Measurements from ENCODE around the gene HCRT. TPM values are rescaled to one million over a fixed set of nuclear protein-coding genes. Genes with fewer than 3 reads are reported as not detected.
"Not testable (repeated sequence)": the region's sequence is repeated elsewhere in the genome, so short reads cannot be mapped to it uniquely, and the experiment has no call there.

Gene HCRT
- total and polyA plus RNA-seq, 2 donors, result not detected

DNA sequence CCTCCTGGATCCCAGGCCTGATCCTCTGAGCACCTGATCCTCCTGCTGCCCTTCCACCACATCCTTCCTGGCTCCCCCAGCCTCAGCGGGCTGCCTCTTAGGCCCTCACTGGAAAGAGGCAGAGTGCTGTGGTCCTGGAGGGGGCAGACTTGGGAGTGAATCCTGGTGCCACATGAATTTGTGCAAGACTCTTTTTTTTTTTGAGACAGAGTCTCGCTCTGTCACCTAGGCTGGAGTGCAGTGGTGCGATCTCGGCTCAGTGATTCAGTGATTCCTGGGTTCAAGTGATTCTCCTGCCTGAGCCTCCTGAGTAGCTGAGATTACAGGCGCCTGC, 6.0 kb upstream of the HCRT start:
- Histone ChIP-seq H3K4me1 (ENCODE audit: insufficient read depth) (peaks cover 2% of the 10 kb centered on the region), H3K27ac (ENCODE audit: low read depth) (no peak overlapping the region), H3K36me3 (ENCODE audit: insufficient read depth) (no peaks in the 10 kb centered on the region), H3K4me3 (ENCODE audit: low read depth, low read length) (no peak overlapping the region)
- WGBS, result 93% methylated on average over 5 of the region's 5 CpGs
- no peak for DNase-seq (ENCODE audit: extremely low spot score)

- no peaks in the 10 kb centered on the region for H3K36me3 ChIP-seq (ENCODE audit: insufficient read depth)
- DNase-seq (ENCODE audit: extremely low spot score), result no peak
- peaks cover 2% of the 10 kb centered on the region for H3K4me1 ChIP-seq (ENCODE audit: insufficient read depth)
- H3K4me3 ChIP-seq (ENCODE audit: low read depth, low read length), result no peak overlapping the region
- H3K27ac ChIP-seq (ENCODE audit: low read depth), result no peak overlapping the region
- 85% methylated on average over 17 of the region's 17 CpGs for WGBS
Measured at GRCh38 chr17:42190491-42191274, 5.4 kb upstream of the HCRT start.

DNA sequence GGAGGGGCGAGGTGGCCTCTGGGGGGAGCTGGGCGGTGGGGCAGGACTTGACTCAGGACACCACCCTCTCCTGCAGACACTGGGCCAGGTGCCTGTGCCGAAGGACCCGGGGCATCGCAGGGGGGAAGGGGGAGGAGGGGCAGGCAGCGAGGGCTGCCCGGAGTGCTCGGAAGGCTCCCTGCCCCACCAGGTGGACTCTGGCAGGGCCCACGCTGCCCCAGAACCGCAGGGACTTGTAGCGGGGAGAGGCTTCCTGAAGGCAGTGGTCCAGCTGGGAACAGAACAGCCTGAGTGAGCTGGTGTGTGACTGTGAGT, 4.4 kb upstream of the HCRT start:
- H3K4me1 ChIP-seq (ENCODE audit: insufficient read depth), result peaks cover 2% of the 10 kb centered on the region
- H3K4me3 ChIP-seq (ENCODE audit: low read depth, low read length), result no peak overlapping the region
- no peak for DNase-seq (ENCODE audit: extremely low spot score)
- WGBS, result 80% methylated on average over 11 of the region's 11 CpGs
- H3K36me3 ChIP-seq (ENCODE audit: insufficient read depth), result no peaks in the 10 kb centered on the region
- no peak overlapping the region for H3K27ac ChIP-seq (ENCODE audit: low read depth)

DNA sequence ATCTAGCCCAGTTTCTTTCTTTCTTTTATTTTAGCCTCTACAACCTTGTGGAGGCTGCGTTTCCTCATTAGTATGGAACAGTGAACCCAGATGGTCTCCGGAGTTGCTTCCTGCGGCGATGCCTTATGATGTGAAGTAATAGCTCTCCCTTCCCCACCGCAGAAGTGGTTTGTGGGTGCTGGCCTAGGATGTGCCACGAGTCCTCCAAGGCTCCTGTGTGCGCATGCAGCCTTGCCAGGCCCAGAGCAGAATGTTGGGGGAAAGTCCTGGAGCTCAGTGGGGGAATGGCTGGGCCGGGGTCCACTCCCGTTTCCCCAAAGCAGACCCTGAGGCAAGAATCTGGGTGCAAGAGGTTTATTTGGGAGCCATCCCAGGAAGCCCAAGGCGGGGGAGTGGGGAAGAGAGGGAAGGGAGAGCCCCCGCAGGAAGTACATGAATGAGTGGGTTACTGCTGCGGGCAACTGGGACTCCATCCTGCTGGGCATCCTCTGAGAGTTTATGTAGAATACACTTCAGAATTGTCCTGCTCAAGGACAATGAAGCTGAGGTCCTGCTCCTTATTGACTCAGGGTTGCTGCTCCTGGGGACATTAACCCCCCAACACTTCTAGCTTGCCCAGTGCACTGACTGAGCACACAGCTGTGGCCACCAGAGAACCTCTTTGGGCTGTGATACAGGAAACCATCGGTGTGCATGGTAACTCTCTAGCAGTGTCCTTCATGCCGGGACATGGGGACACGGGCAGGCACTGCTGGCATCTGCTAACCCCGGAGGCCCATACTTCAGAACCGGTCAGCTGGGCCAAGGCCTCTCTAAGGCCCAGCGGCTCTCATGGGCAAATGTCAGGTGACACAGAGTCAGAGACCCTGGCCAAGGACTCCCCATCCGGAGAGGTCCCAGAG, 3.7 kb upstream of the HCRT start:
- no peak for DNase-seq (ENCODE audit: extremely low spot score)
- H3K27ac ChIP-seq (ENCODE audit: low read depth), result no peak overlapping the region
- 82% methylated on average over 19 of the region's 19 CpGs for WGBS
- no peak overlapping the region for H3K4me3 ChIP-seq (ENCODE audit: low read depth, low read length)
- no peaks in the 10 kb centered on the region for H3K36me3 ChIP-seq (ENCODE audit: insufficient read depth)
- no peaks in the 10 kb centered on the region for H3K4me1 ChIP-seq (ENCODE audit: insufficient read depth)

DNA sequence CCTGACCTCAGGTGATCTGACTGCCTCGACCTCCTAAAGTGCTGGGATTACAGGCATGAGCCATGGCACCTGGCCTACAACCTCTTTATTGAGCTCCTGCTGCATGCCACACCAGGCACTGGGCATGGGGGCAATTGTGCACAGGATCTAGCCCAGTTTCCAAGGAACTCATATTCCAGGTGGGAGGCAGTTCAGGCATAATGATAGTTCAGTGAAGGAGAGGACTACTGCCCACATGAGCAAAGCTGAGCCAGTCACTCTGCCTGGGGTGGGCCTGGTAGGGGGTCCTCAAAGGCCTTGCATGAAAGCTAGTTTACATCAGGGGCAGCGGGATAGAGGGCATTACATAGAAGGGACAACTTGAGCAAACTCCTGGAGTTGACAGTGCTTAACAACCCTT, 2.6 kb upstream of the HCRT start:
- 80% methylated on average over 2 of the region's 2 CpGs for WGBS
- no peak overlapping the region for H3K27ac ChIP-seq (ENCODE audit: low read depth)
- H3K36me3 ChIP-seq (ENCODE audit: insufficient read depth), result no peaks in the 10 kb centered on the region
- no peak for DNase-seq (ENCODE audit: extremely low spot score)
- H3K4me3 ChIP-seq (ENCODE audit: low read depth, low read length), result no peak overlapping the region
- H3K4me1 ChIP-seq (ENCODE audit: insufficient read depth), result no peaks in the 10 kb centered on the region

DNA sequence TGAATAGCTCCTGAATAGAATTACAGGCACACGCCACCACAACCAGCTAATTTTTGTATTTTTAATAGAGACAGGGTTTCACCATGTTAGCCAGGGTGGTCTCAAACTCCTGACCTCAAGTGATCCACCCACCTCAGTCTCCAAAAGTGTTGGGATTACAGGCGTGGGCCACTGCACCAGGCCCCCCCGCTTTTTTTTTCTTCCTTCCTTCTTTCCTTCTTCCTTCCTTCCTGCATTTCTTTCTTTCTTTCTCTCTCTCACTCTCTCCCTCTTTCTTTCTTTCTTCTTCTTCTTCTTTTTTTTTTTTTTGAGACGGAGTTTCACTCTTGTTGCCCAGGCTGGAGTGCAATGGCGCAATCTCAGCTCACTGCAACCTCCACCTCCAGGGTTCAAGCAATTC, 939 bp upstream of the HCRT start:
- not testable (repeated sequence) for H3K27ac ChIP-seq (ENCODE audit: low read depth); DNase-seq (ENCODE audit: extremely low spot score); H3K4me3 ChIP-seq (ENCODE audit: low read depth, low read length); H3K36me3 ChIP-seq (ENCODE audit: insufficient read depth); H3K4me1 ChIP-seq (ENCODE audit: insufficient read depth)
- WGBS, result 85% methylated on average over 5 of the region's 5 CpGs

- Histone ChIP-seq H3K36me3 (ENCODE audit: insufficient read depth) (no peaks in the 10 kb centered on the region), H3K27ac (ENCODE audit: low read depth) (no peak overlapping the region), H3K4me3 (ENCODE audit: low read depth, low read length) (no peak overlapping the region), H3K4me1 (ENCODE audit: insufficient read depth) (no peaks in the 10 kb centered on the region)
- no peak for DNase-seq (ENCODE audit: extremely low spot score)
- 52% methylated on average over 7 of the region's 7 CpGs for WGBS
Measured at GRCh38 chr17:42185621-42185930, 324 bp upstream of the HCRT start.

DNA sequence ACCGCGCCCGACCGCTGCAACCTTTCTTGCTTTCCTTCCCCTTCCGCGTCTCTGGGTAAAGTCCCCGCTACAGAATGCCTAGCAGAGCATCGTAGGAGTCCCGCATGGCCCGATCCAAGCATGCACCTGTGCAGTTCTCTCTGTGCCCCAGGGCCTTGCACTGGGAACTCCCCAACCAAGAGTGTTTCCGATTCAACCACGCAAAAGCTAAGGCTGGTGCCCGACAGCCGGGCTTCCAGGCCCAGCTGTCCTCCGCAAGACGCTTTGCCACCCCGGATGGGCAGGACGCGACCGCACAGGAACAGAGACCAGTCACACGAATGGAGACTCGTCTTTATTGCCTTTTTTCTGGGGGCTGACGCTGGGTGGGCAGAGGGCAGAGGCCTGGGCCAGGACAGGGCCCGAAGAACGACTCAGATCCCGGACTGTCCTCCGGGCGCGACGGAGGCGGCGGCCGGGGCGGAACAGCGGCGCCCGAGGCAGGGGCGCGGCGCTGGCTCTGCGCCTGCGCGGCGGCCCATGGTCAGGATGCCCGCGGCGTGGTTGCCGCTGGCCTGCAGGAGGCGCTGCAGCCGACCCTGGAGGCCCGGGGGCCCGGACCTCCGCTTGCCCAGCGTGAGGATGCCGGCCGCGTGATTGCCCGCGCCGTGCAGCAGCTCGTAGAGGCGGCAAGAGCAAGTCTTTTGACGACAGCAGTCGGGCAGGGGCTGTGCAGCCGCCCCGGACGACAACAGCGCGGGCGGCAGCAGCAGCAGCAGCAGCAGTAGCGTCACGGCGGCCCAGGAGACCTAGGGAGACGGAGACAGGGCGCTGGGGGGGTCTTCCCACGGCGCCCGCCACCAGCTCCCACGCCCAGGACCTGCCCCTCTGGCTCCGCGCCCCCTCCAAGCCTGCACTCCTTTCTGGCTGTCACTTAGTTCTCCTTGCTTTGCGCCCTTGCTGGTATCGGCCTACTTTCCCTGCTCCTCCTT, 1.2 kb downstream of the HCRT start:
- H3K27ac ChIP-seq (ENCODE audit: low read depth), result no peak overlapping the region
- H3K36me3 ChIP-seq (ENCODE audit: insufficient read depth), result no peaks in the 10 kb centered on the region
- no peaks in the 10 kb centered on the region for H3K4me1 ChIP-seq (ENCODE audit: insufficient read depth)
- peak overlapping the region; percentile 38 for H3K4me3 ChIP-seq (ENCODE audit: low read depth, low read length)
- DNase-seq (ENCODE audit: extremely low spot score), result no peak
- WGBS, result 4% methylated on average over 83 of the region's 83 CpGs

DNA sequence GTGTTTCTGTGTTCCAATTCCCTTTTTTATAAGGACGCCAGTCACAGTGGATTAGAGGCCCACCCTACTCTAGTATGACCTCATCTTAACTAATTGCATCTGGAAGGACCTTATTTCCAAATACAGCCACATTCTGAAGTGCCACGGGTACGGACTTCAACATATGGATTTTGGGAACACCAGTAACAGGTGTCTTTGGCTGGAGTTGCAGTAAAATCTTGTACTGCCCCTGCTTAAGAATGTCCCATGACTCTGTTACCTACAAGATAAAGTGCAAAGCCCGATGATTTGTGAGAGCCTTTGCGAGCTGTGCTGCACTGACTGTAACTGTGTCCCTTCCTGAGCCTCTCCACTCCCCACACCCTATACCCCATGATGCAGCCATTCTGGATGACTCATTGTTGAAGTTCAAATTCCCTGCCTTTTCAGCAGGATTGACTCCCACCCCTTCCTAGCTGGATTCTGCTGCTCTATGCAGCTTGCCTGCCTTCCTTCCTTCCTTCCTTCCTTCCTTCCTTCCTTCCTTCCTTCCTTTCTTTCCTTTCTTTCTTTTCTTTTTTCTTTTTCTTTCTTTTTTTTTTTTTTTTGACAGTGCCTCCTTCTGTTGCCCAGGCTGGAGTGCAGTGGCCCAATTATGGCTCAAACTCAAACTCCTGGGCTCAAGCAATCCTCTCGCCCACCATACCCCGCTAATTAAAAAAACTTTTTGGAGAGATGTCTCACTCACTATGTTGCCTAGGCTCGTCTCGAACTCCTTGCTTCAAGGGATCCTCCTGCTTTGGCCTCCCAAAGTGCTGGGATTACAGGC, 2.1 kb downstream of the HCRT start:
- H3K36me3 ChIP-seq (ENCODE audit: insufficient read depth), result no peaks in the 10 kb centered on the region
- no peak overlapping the region for H3K27ac ChIP-seq (ENCODE audit: low read depth)
- DNase-seq (ENCODE audit: extremely low spot score), result no peak
- no peaks in the 10 kb centered on the region for H3K4me1 ChIP-seq (ENCODE audit: insufficient read depth)
- 77% methylated on average over 9 of the region's 9 CpGs for WGBS
- H3K4me3 ChIP-seq (ENCODE audit: low read depth, low read length), result peak overlapping the region; percentile 38

DNA sequence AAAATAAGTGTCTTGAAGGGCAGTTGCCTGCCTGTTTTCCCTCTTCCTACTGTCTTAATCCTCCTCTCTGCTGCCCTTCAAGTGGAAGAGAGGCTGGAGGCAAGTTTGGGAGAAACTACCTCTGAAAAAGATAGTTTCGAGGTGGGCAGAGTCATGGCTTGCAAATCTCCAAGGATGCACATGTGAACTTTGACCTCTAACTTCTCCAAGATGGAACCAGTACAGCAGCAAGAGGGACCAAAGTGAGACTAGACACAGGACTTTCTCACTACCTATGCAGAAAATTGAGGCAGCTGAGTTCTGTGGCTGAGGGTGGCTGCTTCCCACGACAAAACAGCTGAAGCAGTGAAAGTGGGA, 3.4 kb downstream of the HCRT start:
- no peaks in the 10 kb centered on the region for H3K36me3 ChIP-seq (ENCODE audit: insufficient read depth)
- DNase-seq (ENCODE audit: extremely low spot score), result no peak
- 80% methylated on average over 2 of the region's 2 CpGs for WGBS
- H3K4me1 ChIP-seq (ENCODE audit: insufficient read depth), result no peaks in the 10 kb centered on the region
- no peak overlapping the region for H3K4me3 ChIP-seq (ENCODE audit: low read depth, low read length)
- H3K27ac ChIP-seq (ENCODE audit: low read depth), result no peak overlapping the region

DNA sequence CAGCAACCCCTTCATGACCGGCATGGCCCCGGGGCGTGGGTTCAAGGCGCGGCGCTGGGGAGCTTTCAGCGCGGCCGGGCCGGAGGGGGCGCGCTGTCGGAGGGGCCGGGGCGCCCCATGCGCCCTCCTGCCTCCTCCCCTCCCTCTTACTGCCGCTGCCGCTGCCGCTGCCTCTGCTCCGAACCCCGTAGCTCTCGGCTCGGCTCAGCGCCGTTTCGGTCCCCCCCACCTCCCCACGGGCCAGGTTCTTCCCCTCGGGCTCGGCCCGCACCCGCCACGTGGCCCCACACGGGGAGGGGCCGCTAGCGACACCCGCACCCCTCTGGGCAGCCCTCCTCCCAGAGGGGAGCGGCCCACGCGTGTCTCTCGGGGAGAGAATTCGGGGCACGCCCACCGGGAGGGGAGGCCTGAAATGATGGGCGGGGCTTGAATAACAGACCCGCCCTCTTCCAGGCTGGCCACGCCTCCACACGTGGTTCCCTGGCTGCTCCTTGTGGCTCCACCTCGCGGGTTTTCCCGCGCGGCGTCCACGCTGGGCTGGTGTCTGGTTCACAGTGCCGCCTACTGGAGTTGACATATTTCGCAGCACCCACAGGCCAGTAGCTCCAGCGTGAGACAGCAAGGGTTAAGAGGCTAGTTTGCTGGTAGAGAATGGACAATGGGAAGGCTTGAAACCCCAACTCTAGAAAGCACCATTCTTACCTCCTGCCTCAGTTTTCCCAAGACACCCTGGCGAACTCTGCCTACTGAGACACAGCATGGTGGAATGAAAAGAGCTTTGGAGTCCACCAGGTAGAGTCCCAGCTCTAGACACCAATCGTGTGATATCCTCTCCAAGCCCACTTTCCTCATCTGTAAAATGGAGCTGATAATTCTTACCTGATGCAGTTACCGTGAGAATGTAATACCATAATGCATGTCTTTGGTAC, 4.1 kb downstream of the HCRT start, which contains the start of gene KCNH4:
Gene KCNH4 (minus strand): TSS at position 221 of the 929 bp plus-strand sequence. CDS start 197 bp downstream, at position 24.
- WGBS, result 4% methylated on average over 60 of the region's 60 CpGs
- no peak for DNase-seq (ENCODE audit: extremely low spot score)
- H3K4me3 ChIP-seq (ENCODE audit: low read depth, low read length), result peak within 1 kb of the TSS; percentile 31
- no peaks in the 10 kb centered on the region for H3K36me3 ChIP-seq (ENCODE audit: insufficient read depth)
- H3K4me1 ChIP-seq (ENCODE audit: insufficient read depth), result no peaks in the 10 kb centered on the region
- no peak within 1 kb of the TSS for H3K27ac ChIP-seq (ENCODE audit: low read depth)

- Histone ChIP-seq H3K4me3 (ENCODE audit: low read depth, low read length) (peak overlapping the region; percentile 31), H3K27ac (ENCODE audit: low read depth) (no peak overlapping the region), H3K36me3 (ENCODE audit: insufficient read depth) (no peaks in the 10 kb centered on the region), H3K4me1 (ENCODE audit: insufficient read depth) (no peaks in the 10 kb centered on the region)
- 2% methylated on average over 33 of the region's 33 CpGs for WGBS
- no peak for DNase-seq (ENCODE audit: extremely low spot score)
Measured at GRCh38 chr17:42180411-42180921, 4.8 kb downstream of the HCRT start.
